ENCODE results near the gene TIMP2.

TIMP2 gene

DNA sequence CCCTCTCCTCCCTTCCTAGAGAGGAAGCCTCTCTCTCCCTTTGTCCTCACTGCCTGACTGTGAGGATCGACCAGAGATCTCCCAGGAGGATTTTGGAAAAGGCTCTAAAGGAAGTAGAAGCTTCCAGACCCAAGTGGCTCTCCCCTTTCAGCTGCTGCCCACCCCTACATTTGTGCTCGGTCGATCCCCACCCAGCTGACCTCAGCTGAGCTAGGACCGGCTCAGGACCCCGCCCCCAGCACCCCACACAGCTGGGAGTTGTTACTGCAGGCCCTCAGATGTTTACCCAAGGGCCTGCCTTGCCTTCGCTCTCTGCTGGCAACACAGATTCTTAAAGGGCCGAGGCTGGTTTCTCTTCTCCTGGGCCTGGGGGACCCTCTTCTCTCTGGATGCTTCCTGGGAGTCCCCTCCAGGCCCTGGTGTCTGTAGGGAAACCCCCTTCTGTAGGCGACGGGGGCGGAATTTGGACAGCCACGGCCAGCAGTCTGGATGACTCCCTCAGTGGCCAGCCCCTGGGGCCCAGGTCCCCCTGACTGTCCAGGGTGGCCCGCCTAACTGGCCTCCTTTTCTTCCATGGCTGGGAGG lies 26.9 kb upstream of the TIMP2 start:
- no peak for TF ChIP-seq POLR2AphosphoS5 (IDR thresholded peaks at IDR 0.05; ENCODE audit: low read depth, low read length)
- no peak for TF ChIP-seq SIN3A (IDR thresholded peaks at IDR 0.05; ENCODE audit: borderline replicate concordance, insufficient read depth, low read length)

DNA sequence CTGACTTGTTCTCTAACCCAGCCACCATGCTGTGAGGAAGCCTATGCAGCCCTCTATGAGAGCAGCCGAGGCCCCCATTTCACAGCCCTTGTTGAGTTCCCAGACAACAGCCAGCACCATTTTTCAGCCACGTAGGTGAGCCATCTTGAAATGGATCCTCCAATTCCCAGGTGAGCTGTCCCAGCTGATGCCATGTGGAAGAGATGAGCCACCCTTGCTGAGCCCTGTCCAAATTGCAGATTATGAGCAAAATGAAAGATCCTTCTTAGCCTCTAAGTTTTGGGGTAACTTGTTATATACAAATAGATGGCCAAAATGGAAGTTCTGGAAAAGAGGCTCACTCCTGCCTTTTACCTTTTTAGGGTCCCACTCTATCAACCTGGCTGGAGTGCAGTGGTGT lies 25.7 kb upstream of the TIMP2 start:
- no peak for TF ChIP-seq SIN3A (IDR thresholded peaks at IDR 0.05; ENCODE audit: borderline replicate concordance, insufficient read depth, low read length)

GRCh38 chr17:78947235-78948149 lies 22.3 kb upstream of the TIMP2 start:
- TF ChIP-seq TAF1 (IDR thresholded peaks at IDR 0.05; ENCODE audit: borderline replicate concordance, insufficient read depth, low read length) = no peak
- TF ChIP-seq, protein P1, sequence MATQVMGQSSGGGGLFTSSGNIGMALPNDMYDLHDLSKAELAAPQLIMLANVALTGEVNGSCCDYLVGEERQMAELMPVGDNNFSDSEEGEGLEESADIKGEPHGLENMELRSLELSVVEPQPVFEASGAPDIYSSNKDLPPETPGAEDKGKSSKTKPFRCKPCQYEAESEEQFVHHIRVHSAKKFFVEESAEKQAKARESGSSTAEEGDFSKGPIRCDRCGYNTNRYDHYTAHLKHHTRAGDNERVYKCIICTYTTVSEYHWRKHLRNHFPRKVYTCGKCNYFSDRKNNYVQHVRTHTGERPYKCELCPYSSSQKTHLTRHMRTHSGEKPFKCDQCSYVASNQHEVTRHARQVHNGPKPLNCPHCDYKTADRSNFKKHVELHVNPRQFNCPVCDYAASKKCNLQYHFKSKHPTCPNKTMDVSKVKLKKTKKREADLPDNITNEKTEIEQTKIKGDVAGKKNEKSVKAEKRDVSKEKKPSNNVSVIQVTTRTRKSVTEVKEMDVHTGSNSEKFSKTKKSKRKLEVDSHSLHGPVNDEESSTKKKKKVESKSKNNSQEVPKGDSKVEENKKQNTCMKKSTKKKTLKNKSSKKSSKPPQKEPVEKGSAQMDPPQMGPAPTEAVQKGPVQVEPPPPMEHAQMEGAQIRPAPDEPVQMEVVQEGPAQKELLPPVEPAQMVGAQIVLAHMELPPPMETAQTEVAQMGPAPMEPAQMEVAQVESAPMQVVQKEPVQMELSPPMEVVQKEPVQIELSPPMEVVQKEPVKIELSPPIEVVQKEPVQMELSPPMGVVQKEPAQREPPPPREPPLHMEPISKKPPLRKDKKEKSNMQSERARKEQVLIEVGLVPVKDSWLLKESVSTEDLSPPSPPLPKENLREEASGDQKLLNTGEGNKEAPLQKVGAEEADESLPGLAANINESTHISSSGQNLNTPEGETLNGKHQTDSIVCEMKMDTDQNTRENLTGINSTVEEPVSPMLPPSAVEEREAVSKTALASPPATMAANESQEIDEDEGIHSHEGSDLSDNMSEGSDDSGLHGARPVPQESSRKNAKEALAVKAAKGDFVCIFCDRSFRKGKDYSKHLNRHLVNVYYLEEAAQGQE (IDR thresholded peaks at IDR 0.05; ENCODE audit: insufficient read depth in 1 of 2, low read depth in 2 of 2, low read length in 2 of 2) = no peak
- TF ChIP-seq FOXP2 (optimal IDR thresholded peaks at IDR 0.05; ENCODE audit: borderline replicate concordance, extremely low read depth, extremely low read length, insufficient read depth) = no peak
- no peak for TF ChIP-seq POLR2AphosphoS5 (IDR thresholded peaks at IDR 0.05; ENCODE audit: low read depth, low read length)
- TF ChIP-seq SIN3A (IDR thresholded peaks at IDR 0.05; ENCODE audit: borderline replicate concordance, insufficient read depth, low read length) = no peak

GRCh38 chr17:78946631-78947030 lies 21.4 kb upstream of the TIMP2 start:
- TF ChIP-seq, protein P1 (IDR thresholded peaks at IDR 0.05; ENCODE audit: insufficient read depth in 1 of 2, low read depth in 2 of 2, low read length in 2 of 2) = no peak
- no peak for TF ChIP-seq SIN3A (IDR thresholded peaks at IDR 0.05; ENCODE audit: borderline replicate concordance, insufficient read depth, low read length)
- no peak for TF ChIP-seq POLR2AphosphoS5 (IDR thresholded peaks at IDR 0.05; ENCODE audit: low read depth, low read length)
- TF ChIP-seq TAF1 (IDR thresholded peaks at IDR 0.05; ENCODE audit: borderline replicate concordance, insufficient read depth, low read length) = no peak
- TF ChIP-seq FOXP2 (optimal IDR thresholded peaks at IDR 0.05; ENCODE audit: borderline replicate concordance, extremely low read depth, extremely low read length, insufficient read depth) = no peak

DNA sequence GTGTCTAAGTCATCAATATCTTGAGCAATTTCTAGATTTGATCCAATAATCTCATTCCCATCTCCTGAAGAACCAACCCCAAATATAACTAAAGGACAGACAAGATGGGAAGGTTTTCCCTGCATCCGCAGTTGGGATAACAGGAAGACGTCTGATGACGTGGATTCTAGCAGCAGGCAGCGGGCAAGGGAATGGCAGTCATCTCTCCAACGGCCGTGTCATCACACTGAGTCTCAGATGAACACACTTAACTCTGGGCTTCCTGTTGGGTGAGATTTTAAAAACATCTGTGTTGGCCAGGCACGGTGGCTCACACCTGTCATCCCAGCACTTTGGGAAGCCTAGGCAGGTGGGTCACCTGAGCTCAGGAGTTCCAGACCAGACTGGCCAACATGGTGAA lies 20.9 kb upstream of the TIMP2 start:
- TF ChIP-seq TAF1 (IDR thresholded peaks at IDR 0.05; ENCODE audit: borderline replicate concordance, insufficient read depth, low read length) (no peak), POLR2AphosphoS5 (IDR thresholded peaks at IDR 0.05; ENCODE audit: low read depth, low read length) (no peak), FOXP2 (optimal IDR thresholded peaks at IDR 0.05; ENCODE audit: borderline replicate concordance, extremely low read depth, extremely low read length, insufficient read depth) (no peak), SIN3A (IDR thresholded peaks at IDR 0.05; ENCODE audit: borderline replicate concordance, insufficient read depth, low read length) (no peak)
- TF ChIP-seq, protein P1 (IDR thresholded peaks at IDR 0.05; ENCODE audit: insufficient read depth in 1 of 2, low read depth in 2 of 2, low read length in 2 of 2) = no peak

- no peak for TF ChIP-seq TAF1 (IDR thresholded peaks at IDR 0.05; ENCODE audit: borderline replicate concordance, insufficient read depth, low read length)
- TF ChIP-seq FOXP2 (optimal IDR thresholded peaks at IDR 0.05; ENCODE audit: borderline replicate concordance, extremely low read depth, extremely low read length, insufficient read depth) = no peak
- TF ChIP-seq, protein P1 (IDR thresholded peaks at IDR 0.05; ENCODE audit: insufficient read depth in 1 of 2, low read depth in 2 of 2, low read length in 2 of 2) = no peak
- TF ChIP-seq POLR2AphosphoS5 (IDR thresholded peaks at IDR 0.05; ENCODE audit: low read depth, low read length) = no peak
- no peak for TF ChIP-seq SIN3A (IDR thresholded peaks at IDR 0.05; ENCODE audit: borderline replicate concordance, insufficient read depth, low read length)
These were observed 19.8 kb upstream of the TIMP2 start for GRCh38 chr17:78944956-78945355.
